DND-41 (cell line): ENCODE data around the gene TMEM266.

Source experiments
- ATAC-seq: fragments of 200-7000 bp; cut with Tn5 transposase; 3 replicates; pipeline ENCODE4 v1.9.1; 2021; ENCODE audit warnings: low read depth; ENCODE audit not compliant: insufficient read depth
- DNase-seq: peaks from one replicate; pipeline ENCODE4 v3.0.0-alpha.2; 2020
- H2AFZ ChIP-seq: 2 replicates; pipeline ENCODE4 v1.6.0; 2012; ENCODE audit warnings: low read depth, low read length
- H3K27ac ChIP-seq: 2 replicates; pipeline ENCODE4 v1.5.1; 2012; ENCODE audit warnings: low read length, inconsistent platforms
- H3K27me3 ChIP-seq: fragments of 200-600 bp; sonication (generic); 2 replicates; pipeline ENCODE4 v1.6.0; 2012; ENCODE audit warnings: low read length, mild to moderate bottlenecking, inconsistent platforms; ENCODE audit not compliant: insufficient read depth, poor library complexity
- H3K36me3 ChIP-seq: 2 replicates; pipeline ENCODE4 v1.5.1; 2012; ENCODE audit warnings: low read length, inconsistent platforms; ENCODE audit not compliant: insufficient read depth
- H3K4me1 ChIP-seq: 2 replicates; pipeline ENCODE4 v1.5.1; 2012; ENCODE audit warnings: mild to moderate bottlenecking, low read length; ENCODE audit not compliant: insufficient read depth
- H3K4me2 ChIP-seq: 2 replicates; pipeline ENCODE4 v1.6.0; 2012; ENCODE audit warnings: mild to moderate bottlenecking, moderate library complexity, low read length, inconsistent platforms; ENCODE audit not compliant: insufficient read depth
- H3K4me3 ChIP-seq, 2 experiments: fragments of 200-600 bp in 1 of 2; shearing (Covaris generic) in 1 of 2; 2 replicates each; pipeline ENCODE4 v1.5.1; 2012 to 2016; ENCODE audit warnings: inconsistent platforms in 2 of 2, low read length in 2 of 2, mild to moderate bottlenecking in 2 of 2, low read depth in 1 of 2, moderate library complexity in 1 of 2
- H3K79me2 ChIP-seq: 2 replicates; pipeline ENCODE4 v1.6.0; 2012; ENCODE audit warnings: low read length, inconsistent platforms; ENCODE audit not compliant: insufficient read depth
- H3K9ac ChIP-seq: 2 replicates; pipeline ENCODE4 v1.6.0; 2012; ENCODE audit warnings: low read depth, mild to moderate bottlenecking, inconsistent platforms, low read length, moderate library complexity
- H3K9me3 ChIP-seq: 2 replicates; pipeline ENCODE4 v1.5.1; 2012; ENCODE audit warnings: low read length, moderate library complexity, mild to moderate bottlenecking, inconsistent platforms; ENCODE audit not compliant: insufficient read depth, severe bottlenecking
- H4K20me1 ChIP-seq: 2 replicates; pipeline ENCODE4 v1.6.0; 2012; ENCODE audit warnings: low read length; ENCODE audit not compliant: insufficient read depth
- EZH2 ChIP-seq: IDR thresholded peaks from 3 replicates; pipeline ENCODE4 v1.6.1; 2012; ENCODE audit warnings: borderline replicate concordance, low read depth, mild to moderate bottlenecking, moderate library complexity, low read length, inconsistent platforms; ENCODE audit not compliant: severe bottlenecking
- TF ChIP-seq, protein P1 (sequence below): IDR thresholded peaks from 2 replicates; pipeline ENCODE4 v1.5.1; 2012; ENCODE audit warnings: borderline replicate concordance, low read length, moderate library complexity, mild to moderate bottlenecking; ENCODE audit not compliant: poor library complexity, severe bottlenecking; ENCODE audit errors: extremely low read depth

TMEM266 gene

GRCh38 chr15:76163457-76164295, 103.9 kb downstream of the TMEM266 start:
- ATAC-seq (no peak), DNase-seq (no peak)
- Histone ChIP-seq H3K9me3 (no peaks in the 10 kb centered on the region), H2AFZ (no peak overlapping the region), H3K36me3 (no peaks in the 10 kb centered on the region), H3K4me3 (no peak overlapping the region), H3K9ac (no peak overlapping the region), H4K20me1 (no peaks in the 10 kb centered on the region), H3K27ac (no peak overlapping the region), H3K4me1 (no peaks in the 10 kb centered on the region), H3K79me2 (no peaks in the 10 kb centered on the region), H3K4me2 (no peak overlapping the region), H3K27me3 (no peaks in the 10 kb centered on the region)
- TF ChIP-seq, protein P1, sequence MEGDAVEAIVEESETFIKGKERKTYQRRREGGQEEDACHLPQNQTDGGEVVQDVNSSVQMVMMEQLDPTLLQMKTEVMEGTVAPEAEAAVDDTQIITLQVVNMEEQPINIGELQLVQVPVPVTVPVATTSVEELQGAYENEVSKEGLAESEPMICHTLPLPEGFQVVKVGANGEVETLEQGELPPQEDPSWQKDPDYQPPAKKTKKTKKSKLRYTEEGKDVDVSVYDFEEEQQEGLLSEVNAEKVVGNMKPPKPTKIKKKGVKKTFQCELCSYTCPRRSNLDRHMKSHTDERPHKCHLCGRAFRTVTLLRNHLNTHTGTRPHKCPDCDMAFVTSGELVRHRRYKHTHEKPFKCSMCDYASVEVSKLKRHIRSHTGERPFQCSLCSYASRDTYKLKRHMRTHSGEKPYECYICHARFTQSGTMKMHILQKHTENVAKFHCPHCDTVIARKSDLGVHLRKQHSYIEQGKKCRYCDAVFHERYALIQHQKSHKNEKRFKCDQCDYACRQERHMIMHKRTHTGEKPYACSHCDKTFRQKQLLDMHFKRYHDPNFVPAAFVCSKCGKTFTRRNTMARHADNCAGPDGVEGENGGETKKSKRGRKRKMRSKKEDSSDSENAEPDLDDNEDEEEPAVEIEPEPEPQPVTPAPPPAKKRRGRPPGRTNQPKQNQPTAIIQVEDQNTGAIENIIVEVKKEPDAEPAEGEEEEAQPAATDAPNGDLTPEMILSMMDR = no peak
- TF ChIP-seq EZH2 = no peak

GRCh38 chr15:76164602-76165001, 104.8 kb downstream of the TMEM266 start:
- no peak overlapping the region for H2AFZ ChIP-seq
- H4K20me1 ChIP-seq = no peaks in the 10 kb centered on the region
- H3K27me3 ChIP-seq = no peaks in the 10 kb centered on the region
- no peak overlapping the region for H3K9ac ChIP-seq
- no peak overlapping the region for H3K4me2 ChIP-seq
- no peak overlapping the region for H3K4me3 ChIP-seq
- ATAC-seq = no peak
- no peak for TF ChIP-seq EZH2
- TF ChIP-seq, protein P1 = no peak
- no peak for DNase-seq
- no peaks in the 10 kb centered on the region for H3K9me3 ChIP-seq
- no peaks in the 10 kb centered on the region for H3K36me3 ChIP-seq
- no peaks in the 10 kb centered on the region for H3K4me1 ChIP-seq
- no peaks in the 10 kb centered on the region for H3K79me2 ChIP-seq
- H3K27ac ChIP-seq = no peak overlapping the region

- Histone ChIP-seq H3K4me1 (no peaks in the 10 kb centered on the region), H3K4me3 (no peak overlapping the region), H3K4me2 (no peak overlapping the region), H3K36me3 (no peaks in the 10 kb centered on the region), H3K79me2 (no peaks in the 10 kb centered on the region), H3K27me3 (no peaks in the 10 kb centered on the region), H4K20me1 (no peaks in the 10 kb centered on the region), H3K9me3 (no peaks in the 10 kb centered on the region), H3K27ac (no peak overlapping the region), H3K9ac (no peak overlapping the region), H2AFZ (no peak overlapping the region)
- no peak for TF ChIP-seq EZH2
- TF ChIP-seq, protein P1 = no peak
- no peak for DNase-seq
- ATAC-seq = no peak
Measured at GRCh38 chr15:76165951-76166350, 106.2 kb downstream of the TMEM266 start.
